ENCODE measurements around the gene KIAA0513.

The KIAA0513 gene

GRCh38 chr16:85101956-85102630, 74.5 kb downstream of the KIAA0513 start:
- Mint-ChIP-seq H3K4me1 (ENCODE audit: low read depth) (peaks cover 38% of the 10 kb centered on the region), H3K4me3 (no peak overlapping the region), H3K36me3 (ENCODE audit: low read depth) (no peaks in the 10 kb centered on the region), H3K9me3 (no peaks in the 10 kb centered on the region), H3K27me3 (no peaks in the 10 kb centered on the region), H3K27ac (no peak overlapping the region)
- no peak for DNase-seq

- Mint-ChIP-seq H3K4me1 (ENCODE audit: low read depth) (peaks cover 38% of the 10 kb centered on the region), H3K27ac (no peak overlapping the region), H3K36me3 (ENCODE audit: low read depth) (no peaks in the 10 kb centered on the region), H3K27me3 (no peaks in the 10 kb centered on the region), H3K9me3 (no peaks in the 10 kb centered on the region), H3K4me3 (no peak overlapping the region)
- no peak for DNase-seq
These were observed 75.8 kb downstream of the KIAA0513 start for GRCh38 chr16:85103114-85104079.

GRCh38 chr16:85104147-85104546, 76.6 kb downstream of the KIAA0513 start:
- H3K4me3 Mint-ChIP-seq = no peak overlapping the region
- H3K27me3 Mint-ChIP-seq = no peaks in the 10 kb centered on the region
- H3K4me1 Mint-ChIP-seq (ENCODE audit: low read depth) = peaks cover 38% of the 10 kb centered on the region
- H3K9me3 Mint-ChIP-seq = no peaks in the 10 kb centered on the region
- no peak overlapping the region for H3K27ac Mint-ChIP-seq
- no peak for DNase-seq
- H3K36me3 Mint-ChIP-seq (ENCODE audit: low read depth) = no peaks in the 10 kb centered on the region

- no peaks in the 10 kb centered on the region for H3K36me3 Mint-ChIP-seq (ENCODE audit: low read depth)
- no peaks in the 10 kb centered on the region for H3K27me3 Mint-ChIP-seq
- H3K9me3 Mint-ChIP-seq = no peaks in the 10 kb centered on the region
- peak; percentile 65 for DNase-seq
- no peak overlapping the region for H3K4me3 Mint-ChIP-seq
- H3K4me1 Mint-ChIP-seq (ENCODE audit: low read depth) = peaks cover 38% of the 10 kb centered on the region
- peak overlapping the region; percentile 87 for H3K27ac Mint-ChIP-seq
These were observed 77.3 kb downstream of the KIAA0513 start for GRCh38 chr16:85104821-85105391.

GRCh38 chr16:85105475-85105874, 77.9 kb downstream of the KIAA0513 start:
- no peaks in the 10 kb centered on the region for H3K9me3 Mint-ChIP-seq
- no peak overlapping the region for H3K4me3 Mint-ChIP-seq
- peaks cover 38% of the 10 kb centered on the region for H3K4me1 Mint-ChIP-seq (ENCODE audit: low read depth)
- no peaks in the 10 kb centered on the region for H3K36me3 Mint-ChIP-seq (ENCODE audit: low read depth)
- no peak overlapping the region for H3K27ac Mint-ChIP-seq
- no peak for DNase-seq
- H3K27me3 Mint-ChIP-seq = no peaks in the 10 kb centered on the region

GRCh38 chr16:85107083-85107482, 79.5 kb downstream of the KIAA0513 start:
- no peak for DNase-seq
- Mint-ChIP-seq H3K9me3 (no peaks in the 10 kb centered on the region), H3K36me3 (ENCODE audit: low read depth) (no peaks in the 10 kb centered on the region), H3K4me1 (ENCODE audit: low read depth) (peaks cover 32% of the 10 kb centered on the region), H3K4me3 (no peak overlapping the region), H3K27ac (no peak overlapping the region), H3K27me3 (no peaks in the 10 kb centered on the region)

- H3K36me3 Mint-ChIP-seq (ENCODE audit: low read depth) = no peaks in the 10 kb centered on the region
- H3K4me3 Mint-ChIP-seq = no peak overlapping the region
- H3K27me3 Mint-ChIP-seq = no peaks in the 10 kb centered on the region
- H3K4me1 Mint-ChIP-seq (ENCODE audit: low read depth) = peaks cover 31% of the 10 kb centered on the region
- no peaks in the 10 kb centered on the region for H3K9me3 Mint-ChIP-seq
- DNase-seq = no peak
- no peak overlapping the region for H3K27ac Mint-ChIP-seq
These were observed 79.9 kb downstream of the KIAA0513 start for GRCh38 chr16:85107532-85107931.

- Mint-ChIP-seq H3K27ac (no peak overlapping the region), H3K4me1 (ENCODE audit: low read depth) (peaks cover 13% of the 10 kb centered on the region), H3K9me3 (no peaks in the 10 kb centered on the region), H3K27me3 (no peaks in the 10 kb centered on the region), H3K36me3 (ENCODE audit: low read depth) (no peaks in the 10 kb centered on the region), H3K4me3 (no peak overlapping the region)
- no peak for DNase-seq
These were observed 82.5 kb downstream of the KIAA0513 start for GRCh38 chr16:85110105-85110504.

- Mint-ChIP-seq H3K27ac (no peak overlapping the region), H3K27me3 (no peaks in the 10 kb centered on the region), H3K4me1 (ENCODE audit: low read depth) (peaks cover 8% of the 10 kb centered on the region), H3K4me3 (no peak overlapping the region), H3K36me3 (ENCODE audit: low read depth) (no peaks in the 10 kb centered on the region), H3K9me3 (no peaks in the 10 kb centered on the region)
- no peak for DNase-seq
These were observed 83.6 kb downstream of the KIAA0513 start for GRCh38 chr16:85111184-85111583.

GRCh38 chr16:85112364-85112763, 84.8 kb downstream of the KIAA0513 start, which contains the start of gene CIBAR2:
CIBAR2 (minus strand) TSS chr16:85112472; CDS start chr16:85112352, 120 bp downstream.
- H3K4me3 Mint-ChIP-seq = no peak within 1 kb of the TSS
- no peaks in the 10 kb centered on the region for H3K9me3 Mint-ChIP-seq
- no peaks in the 10 kb centered on the region for H3K27me3 Mint-ChIP-seq
- peak within 1 kb of the TSS; percentile 11 for H3K27ac Mint-ChIP-seq
- H3K36me3 Mint-ChIP-seq (ENCODE audit: low read depth) = no peaks in the 10 kb centered on the region
- DNase-seq = no peak
- H3K4me1 Mint-ChIP-seq (ENCODE audit: low read depth) = peaks cover 8% of the 10 kb centered on the region

GRCh38 chr16:85113168-85113733, 85.7 kb downstream of the KIAA0513 start:
- H3K4me1 Mint-ChIP-seq (ENCODE audit: low read depth) = peaks cover 8% of the 10 kb centered on the region
- H3K9me3 Mint-ChIP-seq = no peaks in the 10 kb centered on the region
- DNase-seq = no peak
- no peaks in the 10 kb centered on the region for H3K27me3 Mint-ChIP-seq
- H3K36me3 Mint-ChIP-seq (ENCODE audit: low read depth) = no peaks in the 10 kb centered on the region
- H3K27ac Mint-ChIP-seq = no peak overlapping the region
- H3K4me3 Mint-ChIP-seq = no peak overlapping the region

- no peaks in the 10 kb centered on the region for H3K36me3 Mint-ChIP-seq (ENCODE audit: low read depth)
- DNase-seq = no peak
- H3K4me3 Mint-ChIP-seq = no peak overlapping the region
- no peaks in the 10 kb centered on the region for H3K27me3 Mint-ChIP-seq
- no peaks in the 10 kb centered on the region for H3K9me3 Mint-ChIP-seq
- no peak overlapping the region for H3K27ac Mint-ChIP-seq
- H3K4me1 Mint-ChIP-seq (ENCODE audit: low read depth) = peaks cover 8% of the 10 kb centered on the region
These were observed 86.3 kb downstream of the KIAA0513 start for GRCh38 chr16:85113913-85114312.

GRCh38 chr16:85114909-85115567, 87.4 kb downstream of the KIAA0513 start:
- Mint-ChIP-seq H3K4me3 (peak overlapping the region; percentile 62), H3K4me1 (ENCODE audit: low read depth) (peaks cover 8% of the 10 kb centered on the region), H3K27me3 (no peaks in the 10 kb centered on the region), H3K9me3 (no peaks in the 10 kb centered on the region), H3K27ac (peak overlapping the region; percentile 92), H3K36me3 (ENCODE audit: low read depth) (no peaks in the 10 kb centered on the region)
- DNase-seq = peak; percentile 92

GRCh38 chr16:85117418-85117817, 89.8 kb downstream of the KIAA0513 start:
- Mint-ChIP-seq H3K4me1 (ENCODE audit: low read depth) (peaks cover 8% of the 10 kb centered on the region), H3K27ac (no peak overlapping the region), H3K9me3 (no peaks in the 10 kb centered on the region), H3K4me3 (no peak overlapping the region), H3K27me3 (no peaks in the 10 kb centered on the region), H3K36me3 (ENCODE audit: low read depth) (no peaks in the 10 kb centered on the region)
- DNase-seq = no peak

Data from activated T-cell treated with anti-CD3 and anti-CD28 coated beads, Interleukin-2, amount 50 U/mL, for 24 hours (primary cell).